Epithelial cell of esophagus (primary cell): Measurements from ENCODE around the gene FUT6.

Experiments
- DNase-seq: peaks from one replicate; pipeline ENCODE4 v3.0.0; 2010; ENCODE audit warnings: low read depth
- H3K4me3 ChIP-seq: 2 replicates; pipeline ENCODE4 v1.5.1; 2011; ENCODE audit warnings: mild to moderate bottlenecking, low read length, control low read depth
- CTCF ChIP-seq: IDR thresholded peaks from 2 replicates; pipeline ENCODE4 v1.5.1; 2011; ENCODE audit warnings: low read depth, mild to moderate bottlenecking, low read length, control low read depth, inconsistent platforms; ENCODE audit not compliant: insufficient read depth; ENCODE audit errors: missing control alignments

The FUT6 gene

GRCh38 chr19:5805462-5806132 is 33.9 kb downstream of the FUT6 start:
- peak; percentile 65 for TF ChIP-seq CTCF
- no peak overlapping the region for H3K4me3 ChIP-seq
- peak; percentile 51 for DNase-seq

GRCh38 chr19:5804516-5805461 is 34.7 kb downstream of the FUT6 start, which contains the start of gene NRTN:
TSS of gene NRTN (plus strand) at chr19:5805067. CDS start at chr19:5824166, 19,099 bp downstream.
- no peak for DNase-seq
- no peak for TF ChIP-seq CTCF
- H3K4me3 ChIP-seq: peak within 1 kb of the TSS; percentile 30

- DNase-seq: peak; percentile 86
- peak overlapping the region; percentile 30 for H3K4me3 ChIP-seq
- TF ChIP-seq CTCF: peak; percentile 59
Measured at GRCh38 chr19:5803752-5804515, 35.6 kb downstream of the FUT6 start.

GRCh38 chr19:5803441-5803751 is 36.1 kb downstream of the FUT6 start:
- no peak for TF ChIP-seq CTCF
- DNase-seq: no peak
- peak overlapping the region; percentile 30 for H3K4me3 ChIP-seq

GRCh38 chr19:5801796-5802619 is 37.5 kb downstream of the FUT6 start:
- DNase-seq: no peak
- no peak for TF ChIP-seq CTCF
- H3K4me3 ChIP-seq: no peak overlapping the region

GRCh38 chr19:5800361-5801270 is 38.9 kb downstream of the FUT6 start:
- no peak for TF ChIP-seq CTCF
- no peak overlapping the region for H3K4me3 ChIP-seq
- no peak for DNase-seq
